ENCODE measurements around the gene CHD1. TPM values are rescaled to one million over a fixed set of nuclear protein-coding genes. Genes with fewer than 3 reads are reported as not detected.
"Not testable (repeated sequence)": the region's sequence is repeated elsewhere in the genome, so short reads cannot be mapped to it uniquely, and the experiment has no call there.

CHD1 gene
- total and polyA plus RNA-seq, 2 donors (not counting 1 experiment from before 2014, with no cell fraction given): 18.2 to 48.4 TPM

GRCh38 chr5:98957307-98957706 lies 28.5 kb upstream of the CHD1 start:
- no peak for TF ChIP-seq EZH2 (IDR thresholded peaks at IDR 0.05; ENCODE audit: low read length, missing control alignments)
- TF ChIP-seq, protein P1, sequence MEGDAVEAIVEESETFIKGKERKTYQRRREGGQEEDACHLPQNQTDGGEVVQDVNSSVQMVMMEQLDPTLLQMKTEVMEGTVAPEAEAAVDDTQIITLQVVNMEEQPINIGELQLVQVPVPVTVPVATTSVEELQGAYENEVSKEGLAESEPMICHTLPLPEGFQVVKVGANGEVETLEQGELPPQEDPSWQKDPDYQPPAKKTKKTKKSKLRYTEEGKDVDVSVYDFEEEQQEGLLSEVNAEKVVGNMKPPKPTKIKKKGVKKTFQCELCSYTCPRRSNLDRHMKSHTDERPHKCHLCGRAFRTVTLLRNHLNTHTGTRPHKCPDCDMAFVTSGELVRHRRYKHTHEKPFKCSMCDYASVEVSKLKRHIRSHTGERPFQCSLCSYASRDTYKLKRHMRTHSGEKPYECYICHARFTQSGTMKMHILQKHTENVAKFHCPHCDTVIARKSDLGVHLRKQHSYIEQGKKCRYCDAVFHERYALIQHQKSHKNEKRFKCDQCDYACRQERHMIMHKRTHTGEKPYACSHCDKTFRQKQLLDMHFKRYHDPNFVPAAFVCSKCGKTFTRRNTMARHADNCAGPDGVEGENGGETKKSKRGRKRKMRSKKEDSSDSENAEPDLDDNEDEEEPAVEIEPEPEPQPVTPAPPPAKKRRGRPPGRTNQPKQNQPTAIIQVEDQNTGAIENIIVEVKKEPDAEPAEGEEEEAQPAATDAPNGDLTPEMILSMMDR (conservative IDR thresholded peaks at IDR 0.05 in 1 of 2, IDR thresholded peaks at IDR 0.05 in 1 of 2; ENCODE audit: low read depth in 1 of 2, low read length in 2 of 2): no peak
- H3K9ac ChIP-seq (ENCODE audit: insufficient read depth, low read length): no peak overlapping the region
- no peak for DNase-seq (ENCODE audit: low read depth in 2 of 2)

DNA sequence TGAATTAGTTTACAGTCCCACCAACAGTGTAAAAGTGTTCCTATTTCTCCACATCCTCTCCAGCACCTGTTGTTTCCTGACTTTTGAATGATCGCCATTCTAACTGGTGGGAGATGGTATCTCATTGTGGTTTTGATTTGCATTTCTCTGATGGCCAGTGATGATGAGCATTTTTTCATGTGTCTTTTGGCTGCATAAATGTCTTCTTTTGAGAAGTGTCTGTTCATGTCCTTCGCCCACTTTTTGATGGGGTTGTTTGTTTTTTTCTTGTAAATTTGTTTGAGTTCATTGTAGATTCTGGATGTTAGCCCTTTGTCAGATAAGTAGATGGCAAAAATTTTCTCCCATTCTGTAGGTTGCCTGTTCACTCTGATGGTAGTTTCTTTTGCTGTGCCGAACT lies 27.1 kb upstream of the CHD1 start:
- not testable (repeated sequence) for H4K20me1 ChIP-seq (ENCODE audit: control insufficient read depth, extremely low read depth, insufficient read depth, low read length); H3K4me3 ChIP-seq (replicated peaks in 1 of 4; ENCODE audit: control extremely low read depth in 1 of 4, insufficient read depth in 1 of 4, low read depth in 3 of 4, low read length in 4 of 4); H3K4me2 ChIP-seq (ENCODE audit: extremely low read depth, insufficient read depth, low read length); DNase-seq (ENCODE audit: low read depth in 2 of 2); H3K79me2 ChIP-seq (ENCODE audit: control insufficient read depth, insufficient read depth, low read length); H3K27me3 ChIP-seq (ENCODE audit: control insufficient read depth, insufficient read depth, low read length); H3K9ac ChIP-seq (ENCODE audit: insufficient read depth, low read length); H3K27ac ChIP-seq (ENCODE audit: insufficient read depth, low read length); H3K36me3 ChIP-seq (ENCODE audit: control insufficient read depth, insufficient read depth, low read length); H3K9me3 ChIP-seq (ENCODE audit: control insufficient read depth, insufficient read depth, low read depth, low read length); H3K4me1 ChIP-seq (ENCODE audit: control insufficient read depth, extremely low read depth, insufficient read depth, low read length); H2AFZ ChIP-seq (ENCODE audit: low read length)

More at GRCh38 chr5:98957307-98957706, 28.5 kb upstream of the CHD1 start:
- Histone ChIP-seq H3K27ac (ENCODE audit: insufficient read depth, low read length) (no peak overlapping the region), H3K36me3 (ENCODE audit: control insufficient read depth, insufficient read depth, low read length) (no peaks in the 10 kb centered on the region), H3K4me3 (replicated peaks in 1 of 4; ENCODE audit: control extremely low read depth in 1 of 4, insufficient read depth in 1 of 4, low read depth in 3 of 4, low read length in 4 of 4) (no peak overlapping the region), H3K4me1 (ENCODE audit: control insufficient read depth, extremely low read depth, insufficient read depth, low read length) (no peaks in the 10 kb centered on the region), H3K27me3 (ENCODE audit: control insufficient read depth, insufficient read depth, low read length) (no peaks in the 10 kb centered on the region), H3K79me2 (ENCODE audit: control insufficient read depth, insufficient read depth, low read length) (no peaks in the 10 kb centered on the region), H3K4me2 (ENCODE audit: extremely low read depth, insufficient read depth, low read length) (no peak overlapping the region), H3K9me3 (ENCODE audit: control insufficient read depth, insufficient read depth, low read depth, low read length) (no peaks in the 10 kb centered on the region), H4K20me1 (ENCODE audit: control insufficient read depth, extremely low read depth, insufficient read depth, low read length) (no peaks in the 10 kb centered on the region), H2AFZ (ENCODE audit: low read length) (no peak overlapping the region)

DNA sequence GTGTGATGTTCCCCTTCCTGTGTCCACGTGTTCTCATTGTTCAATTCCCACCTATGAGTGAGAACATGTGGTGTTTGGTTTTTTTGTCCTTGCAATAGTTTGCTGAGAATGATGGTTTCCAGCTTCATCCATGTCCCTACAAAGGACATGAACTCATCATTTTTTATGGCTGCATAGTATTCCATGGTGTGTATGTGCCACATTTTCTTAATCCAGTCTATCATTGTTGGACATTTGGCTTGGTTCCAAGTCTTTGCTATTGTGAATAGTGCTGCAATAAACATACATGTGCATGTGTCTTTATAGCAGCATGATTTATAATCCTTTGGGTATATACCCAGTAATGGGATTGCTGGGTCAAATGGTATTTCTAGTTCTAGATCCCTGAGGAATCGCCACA lies 26.7 kb upstream of the CHD1 start:
- not testable (repeated sequence) for DNase-seq (ENCODE audit: low read depth in 2 of 2); H3K36me3 ChIP-seq (ENCODE audit: control insufficient read depth, insufficient read depth, low read length); H3K9me3 ChIP-seq (ENCODE audit: control insufficient read depth, insufficient read depth, low read depth, low read length); H3K27ac ChIP-seq (ENCODE audit: insufficient read depth, low read length); H3K4me1 ChIP-seq (ENCODE audit: control insufficient read depth, extremely low read depth, insufficient read depth, low read length); H3K79me2 ChIP-seq (ENCODE audit: control insufficient read depth, insufficient read depth, low read length); H2AFZ ChIP-seq (ENCODE audit: low read length); H3K9ac ChIP-seq (ENCODE audit: insufficient read depth, low read length); H3K4me3 ChIP-seq (replicated peaks in 1 of 4; ENCODE audit: control extremely low read depth in 1 of 4, insufficient read depth in 1 of 4, low read depth in 3 of 4, low read length in 4 of 4); H3K27me3 ChIP-seq (ENCODE audit: control insufficient read depth, insufficient read depth, low read length); H4K20me1 ChIP-seq (ENCODE audit: control insufficient read depth, extremely low read depth, insufficient read depth, low read length); H3K4me2 ChIP-seq (ENCODE audit: extremely low read depth, insufficient read depth, low read length)

GRCh38 chr5:98954392-98955028 lies 25.7 kb upstream of the CHD1 start:
- Histone ChIP-seq H3K27ac (ENCODE audit: insufficient read depth, low read length) (no peak overlapping the region), H3K4me1 (ENCODE audit: control insufficient read depth, extremely low read depth, insufficient read depth, low read length) (no peaks in the 10 kb centered on the region)
- no peak for DNase-seq (ENCODE audit: low read depth in 2 of 2)

More at GRCh38 chr5:98954392-98955028, 25.7 kb upstream of the CHD1 start:
- no peaks in the 10 kb centered on the region for H3K79me2 ChIP-seq (ENCODE audit: control insufficient read depth, insufficient read depth, low read length)
- H3K36me3 ChIP-seq (ENCODE audit: control insufficient read depth, insufficient read depth, low read length): no peaks in the 10 kb centered on the region
- no peak overlapping the region for H3K4me3 ChIP-seq (replicated peaks in 1 of 4; ENCODE audit: control extremely low read depth in 1 of 4, insufficient read depth in 1 of 4, low read depth in 3 of 4, low read length in 4 of 4)
- H3K4me2 ChIP-seq (ENCODE audit: extremely low read depth, insufficient read depth, low read length): no peak overlapping the region
- H3K27me3 ChIP-seq (ENCODE audit: control insufficient read depth, insufficient read depth, low read length): no peaks in the 10 kb centered on the region
- no peaks in the 10 kb centered on the region for H3K9me3 ChIP-seq (ENCODE audit: control insufficient read depth, insufficient read depth, low read depth, low read length)
- H4K20me1 ChIP-seq (ENCODE audit: control insufficient read depth, extremely low read depth, insufficient read depth, low read length): no peaks in the 10 kb centered on the region
- no peak for TF ChIP-seq EZH2 (IDR thresholded peaks at IDR 0.05; ENCODE audit: low read length, missing control alignments)
- H2AFZ ChIP-seq (ENCODE audit: low read length): no peak overlapping the region
- H3K9ac ChIP-seq (ENCODE audit: insufficient read depth, low read length): no peak overlapping the region
